HG03039 (cell line): Measurements from ENCODE around the gene PTPRN2.
"Not testable (repeated sequence)": the region's sequence is repeated elsewhere in the genome, so short reads cannot be mapped to it uniquely, and the experiment has no call there.

ENCODE experiments used
- ATAC-seq: cut with Tn5 transposase; IDR thresholded peaks from one replicate; pipeline ENCODE4 v1.9.1; 2021; ENCODE audit warnings: mild to moderate bottlenecking, moderate library complexity; ENCODE audit not compliant: unreplicated experiment

PTPRN2 gene

GRCh38 chr7:157667261-157667660, 920.4 kb downstream of the PTPRN2 start:
- ATAC-seq, result no peak

DNA sequence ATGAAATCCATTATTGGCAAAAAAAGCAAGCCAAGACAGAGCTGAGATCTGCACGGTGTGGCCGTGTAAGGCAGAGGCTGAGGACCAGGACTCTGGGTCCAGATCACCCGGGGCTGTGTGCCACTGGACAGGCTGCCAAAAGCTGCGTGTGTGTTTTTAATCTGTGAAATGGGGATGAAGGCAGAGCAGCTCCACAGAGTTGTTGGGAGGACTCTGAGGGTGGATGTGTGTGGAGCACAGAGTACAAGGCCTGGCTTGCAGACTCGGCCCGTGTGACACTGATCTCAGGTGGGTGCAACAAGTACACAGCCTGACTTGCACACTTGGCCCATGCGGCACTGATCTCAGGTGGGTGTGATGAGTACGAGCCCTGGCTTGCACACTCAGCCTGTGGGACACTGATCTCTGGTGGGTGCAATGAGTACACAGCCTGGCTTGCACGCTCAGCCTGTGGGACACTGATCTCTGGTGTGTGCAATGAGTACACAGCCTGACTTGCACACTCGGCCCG, 921.0 kb downstream of the PTPRN2 start:
- no peak for ATAC-seq

GRCh38 chr7:157665634-157665988, 922.0 kb downstream of the PTPRN2 start:
- ATAC-seq, result not testable (repeated sequence)

- ATAC-seq, result no peak
Observed at GRCh38 chr7:157664871-157665633, 922.6 kb downstream of the PTPRN2 start.

GRCh38 chr7:157664034-157664433, 923.6 kb downstream of the PTPRN2 start:
- no peak for ATAC-seq

DNA sequence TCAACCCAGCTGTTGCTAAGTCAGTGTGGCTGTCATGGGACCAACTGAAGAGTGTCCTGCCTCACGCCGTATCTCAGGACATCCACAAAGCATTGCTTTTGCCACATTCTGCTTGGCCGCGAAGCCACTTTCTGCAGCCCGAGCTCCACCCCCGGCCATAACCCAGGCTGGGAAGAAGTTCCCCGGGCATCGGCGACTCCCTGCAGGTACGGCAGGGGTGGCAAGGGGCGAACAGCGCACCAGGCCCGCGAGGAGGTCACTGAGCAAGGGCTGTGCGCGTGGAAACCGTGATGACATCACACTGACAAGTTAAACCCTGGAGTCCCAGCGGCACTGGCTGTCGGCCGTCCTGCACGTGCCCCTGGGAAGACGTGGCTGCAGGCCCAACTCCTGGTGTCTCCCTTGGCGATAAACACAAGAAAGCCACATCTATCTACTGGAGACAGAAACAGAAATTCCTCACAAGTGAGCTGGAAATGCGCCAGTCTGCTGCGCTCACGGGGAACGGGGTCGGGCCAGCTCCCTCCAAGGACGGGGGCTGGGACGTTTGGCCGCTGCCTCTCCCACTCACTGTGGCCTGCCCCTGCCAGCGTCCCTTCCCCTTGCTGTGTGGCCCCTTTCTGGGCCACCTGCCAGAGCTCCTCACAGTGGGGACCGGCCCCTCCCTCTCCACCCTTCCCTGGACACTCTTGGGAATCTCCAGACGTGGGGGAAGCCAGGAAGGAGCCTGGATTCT, 924.5 kb downstream of the PTPRN2 start:
- ATAC-seq, result no peak

DNA sequence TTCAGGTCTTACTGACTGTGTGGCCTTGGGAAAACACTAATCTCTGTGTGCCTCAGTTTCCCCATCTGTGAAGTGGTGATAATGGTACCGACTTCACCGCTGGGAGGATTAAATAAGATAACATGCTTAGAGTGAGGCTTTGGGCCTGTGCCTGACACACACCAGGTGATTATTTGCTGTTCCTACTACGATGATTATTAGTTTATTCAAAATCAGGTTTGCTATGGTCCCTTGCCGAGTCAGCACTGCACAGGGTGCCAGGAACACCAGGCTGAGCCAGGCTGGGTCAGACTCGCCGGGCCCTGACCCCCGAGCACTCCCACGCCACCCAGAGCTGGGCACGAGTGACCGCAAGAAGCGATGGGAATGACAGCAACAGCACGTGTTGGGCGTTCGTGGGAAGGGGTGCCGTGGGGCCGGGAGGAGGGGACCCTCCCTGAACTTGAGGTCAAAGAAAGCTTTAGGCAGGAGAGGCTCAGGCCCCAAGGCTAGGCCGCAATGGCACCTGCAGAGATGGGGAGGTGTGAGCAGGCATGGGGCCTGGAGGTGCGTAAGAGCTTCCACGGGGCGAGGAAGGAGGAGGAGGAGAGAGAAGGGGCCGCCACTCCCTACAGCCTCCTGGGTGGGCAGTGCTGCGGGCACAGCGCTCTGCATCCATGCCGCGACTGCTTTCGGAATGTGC, 925.4 kb downstream of the PTPRN2 start:
- no peak for ATAC-seq

DNA sequence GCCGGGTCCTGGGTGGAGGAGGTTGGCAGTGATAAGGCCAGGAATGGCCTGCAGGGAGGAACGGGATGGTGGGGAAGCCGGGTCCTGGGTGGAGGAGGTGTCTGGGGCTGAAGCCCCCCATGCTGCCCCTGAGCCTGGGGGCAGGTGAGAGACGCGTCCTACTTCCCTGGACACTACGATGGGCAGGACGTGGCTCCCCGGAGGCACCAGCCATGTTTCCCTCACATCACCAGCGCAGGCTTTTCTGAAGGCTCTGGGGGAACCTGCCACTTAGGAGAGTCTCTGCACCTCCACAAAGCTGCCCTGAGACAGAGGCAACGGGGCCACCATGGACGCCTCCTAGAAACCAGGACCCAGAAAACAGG, 926.0 kb downstream of the PTPRN2 start:
- ATAC-seq, result no peak

DNA sequence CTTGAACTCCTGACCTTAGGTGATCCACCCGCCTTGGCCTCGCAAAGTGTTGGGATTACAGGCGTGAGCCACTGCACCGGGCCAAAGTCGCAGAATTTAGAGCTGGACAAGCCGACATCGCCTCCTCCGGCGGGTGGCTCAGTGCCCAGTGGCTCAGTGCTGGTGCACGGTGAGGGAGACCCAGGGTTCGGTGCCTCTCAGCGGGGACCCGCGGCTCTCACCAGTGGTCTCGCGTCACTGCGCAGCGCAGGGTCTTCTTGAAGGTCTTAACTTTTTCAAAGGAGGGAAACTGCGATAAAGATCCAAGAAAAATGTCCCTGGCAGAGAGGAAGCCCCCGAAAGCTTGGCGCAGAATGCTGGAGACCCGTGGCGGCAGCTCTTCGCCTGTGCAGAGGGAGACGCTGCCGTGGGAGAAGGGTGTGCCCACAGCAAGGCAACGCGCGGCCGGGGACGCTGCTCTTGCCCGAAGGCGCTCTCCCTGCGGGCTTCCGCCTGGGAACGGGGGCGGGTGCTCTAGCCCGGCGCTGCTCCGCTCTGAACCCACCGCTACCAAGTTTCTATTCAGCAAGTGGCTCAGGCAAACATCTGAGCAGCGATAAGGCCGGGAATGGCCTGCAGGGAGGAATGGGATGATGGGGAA, 926.5 kb downstream of the PTPRN2 start:
- ATAC-seq, result no peak

DNA sequence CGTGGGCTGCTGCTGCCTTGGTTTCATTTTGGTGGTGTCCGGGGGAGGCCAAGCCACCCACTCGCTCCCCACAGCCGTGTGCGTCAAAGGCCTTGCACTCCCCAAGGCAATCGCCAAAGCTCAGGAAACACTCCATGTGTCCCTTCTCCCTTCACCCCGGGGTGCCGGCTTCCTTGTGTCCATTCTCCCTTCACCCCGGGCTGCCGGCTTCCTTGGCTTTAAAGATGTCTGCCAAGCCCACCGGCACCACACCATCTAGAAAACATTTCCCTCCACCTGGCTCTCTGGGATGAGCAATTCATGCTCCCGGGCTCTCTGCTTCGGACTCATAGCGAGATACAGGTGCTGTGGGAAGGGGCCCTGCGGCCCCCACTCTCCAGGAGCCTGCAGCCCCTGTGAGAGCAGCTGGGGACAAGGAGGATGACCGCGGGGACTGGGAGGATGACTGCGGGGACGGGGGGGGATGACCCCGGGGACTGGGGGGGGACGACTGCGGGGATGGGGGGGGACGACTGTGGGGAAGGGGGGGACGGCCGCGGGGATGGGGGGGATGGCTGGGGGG, 928.7 kb downstream of the PTPRN2 start:
- ATAC-seq, result no peak

- ATAC-seq, result no peak
Observed at GRCh38 chr7:157657741-157658740, 929.6 kb downstream of the PTPRN2 start.

GRCh38 chr7:157656195-157656769, 931.3 kb downstream of the PTPRN2 start:
- no peak for ATAC-seq

GRCh38 chr7:157654350-157654749, 933.3 kb downstream of the PTPRN2 start:
- ATAC-seq, result no peak

DNA sequence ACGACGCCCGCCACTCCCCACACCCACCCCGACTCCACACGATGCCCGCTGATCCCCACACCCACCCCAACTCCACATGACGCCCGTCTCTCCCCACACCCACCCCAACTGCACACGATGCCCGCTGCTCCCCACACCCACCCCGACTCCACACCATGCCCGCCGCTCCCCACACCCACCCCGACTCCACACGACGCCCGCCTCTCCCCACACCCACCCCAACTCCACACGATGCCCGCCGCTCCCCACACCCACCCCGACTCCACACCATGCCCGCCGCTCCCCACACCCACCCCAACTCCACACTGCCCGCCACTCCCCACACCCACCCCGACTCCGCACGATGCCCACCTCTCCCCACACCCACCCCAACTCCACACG, 933.8 kb downstream of the PTPRN2 start:
- ATAC-seq, result no peak

- no peak for ATAC-seq
Observed at GRCh38 chr7:157652954-157653826, 934.4 kb downstream of the PTPRN2 start.

DNA sequence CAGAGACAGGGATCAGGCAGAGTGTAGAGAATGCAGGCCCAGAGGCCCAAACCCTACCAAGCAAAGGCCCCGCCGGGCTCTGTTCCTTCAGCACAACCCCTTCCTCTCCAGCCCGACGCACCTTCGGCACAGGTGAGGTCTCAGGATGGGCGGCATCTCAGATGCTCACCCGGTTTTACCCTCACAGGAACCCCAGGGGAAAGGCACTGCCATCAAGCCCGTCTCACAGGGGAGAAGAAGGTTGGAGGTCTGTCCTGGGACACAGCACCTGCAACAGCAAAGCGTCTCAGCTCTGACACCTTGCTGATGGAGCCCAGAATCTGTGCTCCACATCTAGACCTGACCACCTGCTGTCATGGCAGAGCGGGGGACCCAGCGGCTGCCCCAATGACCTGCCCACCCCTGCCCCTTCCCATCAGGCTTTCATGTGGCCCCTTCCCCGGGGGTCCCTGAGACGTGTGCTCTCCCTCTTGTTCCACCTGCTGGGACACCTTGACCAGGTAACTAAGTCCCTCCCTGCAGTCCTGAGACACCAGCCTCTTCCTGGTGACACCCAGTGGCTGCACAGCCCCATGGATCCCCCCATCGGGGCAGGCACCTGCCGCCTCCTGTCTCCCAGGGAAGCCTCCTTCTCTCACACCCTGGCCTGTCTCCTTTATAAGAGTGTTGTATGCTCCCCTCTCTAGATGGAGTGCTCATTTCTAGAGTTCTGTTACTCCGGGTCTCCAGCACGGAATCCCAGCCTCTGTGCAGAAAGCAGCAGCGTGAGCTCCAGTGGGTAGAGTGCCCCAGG, 935.3 kb downstream of the PTPRN2 start:
- ATAC-seq, result no peak

- ATAC-seq, result no peak
Observed at GRCh38 chr7:157651366-157652160, 936.1 kb downstream of the PTPRN2 start.
